Central memory CD8-positive, alpha-beta T cell (primary cell): ENCODE results near the gene NEUROG3.

Source experiments
- ATAC-seq: fragments of 150-1000 bp; cut with Tn5 transposase; replicated peaks from 2 replicates; pipeline ENCODE4 v1.10.0; 2022; ENCODE audit warnings: mild to moderate bottlenecking, moderate FRiP score, moderate number of reproducible peaks; ENCODE audit not compliant: poor library complexity, severe bottlenecking; ENCODE audit errors: extremely low read depth
- DNase-seq, 2 donors: peaks; one replicate each; pipeline ENCODE4 v3.0.0; 2021; ENCODE audit warnings: low spot score in 2 of 2
- H3K27ac Mint-ChIP-seq: one replicate; pipeline ENCODE4 v1.8.0; 2022; ENCODE audit warnings: low read depth, mild to moderate bottlenecking, moderate library complexity, mixed read lengths
- H3K27me3 Mint-ChIP-seq: one replicate; pipeline ENCODE4 v1.8.0; 2022; ENCODE audit warnings: mixed read lengths
- H3K36me3 Mint-ChIP-seq: one replicate; pipeline ENCODE4 v1.8.0; 2022; ENCODE audit warnings: mild to moderate bottlenecking, moderate library complexity, mixed read lengths; ENCODE audit not compliant: insufficient read depth
- H3K4me1 Mint-ChIP-seq: one replicate; pipeline ENCODE4 v1.8.0; 2022; ENCODE audit warnings: mixed read lengths
- H3K4me3 Mint-ChIP-seq: one replicate; pipeline ENCODE4 v1.8.0; 2022; ENCODE audit warnings: mild to moderate bottlenecking, moderate library complexity, mixed read lengths
- H3K9me3 Mint-ChIP-seq: one replicate; pipeline ENCODE4 v1.8.0; 2022; ENCODE audit warnings: mixed read lengths

The NEUROG3 gene

GRCh38 chr10:69533658-69534057 is 39.6 kb downstream of the NEUROG3 start:
- Mint-ChIP-seq H3K27me3 (peaks cover 49% of the 10 kb centered on the region), H3K4me1 (no peaks in the 10 kb centered on the region), H3K36me3 (peaks cover 2% of the 10 kb centered on the region), H3K27ac (no peak overlapping the region), H3K4me3 (no peak overlapping the region), H3K9me3 (no peaks in the 10 kb centered on the region)
- DNase-seq (no peak), ATAC-seq (no peak)

GRCh38 chr10:69527961-69528360 is 45.3 kb downstream of the NEUROG3 start:
- ATAC-seq (no peak), DNase-seq (no peak)
- no peak overlapping the region for H3K4me3 Mint-ChIP-seq
- H3K9me3 Mint-ChIP-seq: no peaks in the 10 kb centered on the region
- no peak overlapping the region for H3K27ac Mint-ChIP-seq
- H3K4me1 Mint-ChIP-seq: no peaks in the 10 kb centered on the region
- no peaks in the 10 kb centered on the region for H3K36me3 Mint-ChIP-seq
- H3K27me3 Mint-ChIP-seq: peaks cover 58% of the 10 kb centered on the region
